Vagina (tissue), 2 donors: Measurements from ENCODE around the gene MAP1B.

Experiments
- CTCF ChIP-seq, 3 experiments: fragments of 450-650 bp in 2 of 3; fragments of 200-600 bp in 1 of 3; sonication (generic) in 1 of 3; IDR thresholded peaks; one replicate each; pipeline ENCODE4 v1.5.1; 2017 to 2019; ENCODE audit warnings: antibody characterized with exemption in 3 of 3, mild to moderate bottlenecking in 2 of 3, moderate library complexity in 2 of 3
- POLR2A ChIP-seq, 2 donors: fragments of 450-650 bp; IDR thresholded peaks; one replicate each; pipeline ENCODE4 v1.6.1; 2017; ENCODE audit warnings: antibody characterized with exemption in 2 of 2, mild to moderate bottlenecking in 2 of 2, moderate library complexity in 2 of 2

GRCh38 chr5:72234265-72234700 is 127.0 kb downstream of the MAP1B start:
- TF ChIP-seq CTCF (IDR thresholded peaks at IDR 0.05) (no peak), POLR2A (IDR thresholded peaks at IDR 0.05) (no peak)
